Neural progenitor cell (in vitro differentiated cells): ENCODE data around the gene FBXO34.

Source experiments
- EZH2 ChIP-seq: fragments of 200-600 bp; sonication (generic); IDR thresholded peaks from 2 replicates; pipeline ENCODE4 v1.6.1; 2017; ENCODE audit warnings: antibody characterized with exemption, mild to moderate bottlenecking, moderate library complexity
- EZH2phosphoT487 ChIP-seq: fragments of 200-600 bp; sonication (generic); IDR thresholded peaks from 2 replicates; pipeline ENCODE4 v1.6.1; 2017; ENCODE audit warnings: antibody characterized with exemption
- TF ChIP-seq, protein P1 (sequence below): fragments of 200-600 bp; sonication (generic); IDR thresholded peaks from 2 replicates; pipeline ENCODE4 v1.5.1; 2017; ENCODE audit warnings: antibody characterized with exemption, mild to moderate bottlenecking

DNA sequence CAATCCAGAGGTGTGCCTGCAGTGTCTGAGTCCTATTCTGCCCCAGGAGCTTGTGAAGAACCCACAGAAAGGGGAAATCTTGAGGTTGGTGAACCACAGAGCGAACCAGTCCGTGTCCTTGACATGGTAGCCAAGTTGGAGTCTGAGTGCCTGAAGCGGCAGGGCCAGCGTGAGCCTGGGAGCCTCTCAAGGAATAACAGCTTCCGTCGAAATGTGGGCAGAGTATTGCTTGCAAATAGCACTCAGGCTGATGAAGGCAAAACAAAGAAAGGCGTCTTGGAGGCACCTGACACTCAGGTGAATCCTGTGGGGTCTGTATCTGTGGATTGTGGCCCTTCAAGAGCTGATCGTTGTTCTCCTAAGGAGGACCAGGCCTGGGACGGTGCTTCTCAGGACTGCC is 79.9 kb downstream of the FBXO34 start:
- TF ChIP-seq, protein P1, sequence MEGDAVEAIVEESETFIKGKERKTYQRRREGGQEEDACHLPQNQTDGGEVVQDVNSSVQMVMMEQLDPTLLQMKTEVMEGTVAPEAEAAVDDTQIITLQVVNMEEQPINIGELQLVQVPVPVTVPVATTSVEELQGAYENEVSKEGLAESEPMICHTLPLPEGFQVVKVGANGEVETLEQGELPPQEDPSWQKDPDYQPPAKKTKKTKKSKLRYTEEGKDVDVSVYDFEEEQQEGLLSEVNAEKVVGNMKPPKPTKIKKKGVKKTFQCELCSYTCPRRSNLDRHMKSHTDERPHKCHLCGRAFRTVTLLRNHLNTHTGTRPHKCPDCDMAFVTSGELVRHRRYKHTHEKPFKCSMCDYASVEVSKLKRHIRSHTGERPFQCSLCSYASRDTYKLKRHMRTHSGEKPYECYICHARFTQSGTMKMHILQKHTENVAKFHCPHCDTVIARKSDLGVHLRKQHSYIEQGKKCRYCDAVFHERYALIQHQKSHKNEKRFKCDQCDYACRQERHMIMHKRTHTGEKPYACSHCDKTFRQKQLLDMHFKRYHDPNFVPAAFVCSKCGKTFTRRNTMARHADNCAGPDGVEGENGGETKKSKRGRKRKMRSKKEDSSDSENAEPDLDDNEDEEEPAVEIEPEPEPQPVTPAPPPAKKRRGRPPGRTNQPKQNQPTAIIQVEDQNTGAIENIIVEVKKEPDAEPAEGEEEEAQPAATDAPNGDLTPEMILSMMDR: no peak
- TF ChIP-seq EZH2 (no peak), EZH2phosphoT487 (no peak)
